ENCODE results near the gene TMEM239. TPM values are rescaled to one million over a fixed set of nuclear protein-coding genes. Genes with fewer than 3 reads are reported as not detected.
A peak's percentile ranks its signal among the peaks of the same experiment; 100 is the strongest.

The TMEM239 gene
- total RNA-seq, 2 experiments from 2014 or later, result not detected

DNA sequence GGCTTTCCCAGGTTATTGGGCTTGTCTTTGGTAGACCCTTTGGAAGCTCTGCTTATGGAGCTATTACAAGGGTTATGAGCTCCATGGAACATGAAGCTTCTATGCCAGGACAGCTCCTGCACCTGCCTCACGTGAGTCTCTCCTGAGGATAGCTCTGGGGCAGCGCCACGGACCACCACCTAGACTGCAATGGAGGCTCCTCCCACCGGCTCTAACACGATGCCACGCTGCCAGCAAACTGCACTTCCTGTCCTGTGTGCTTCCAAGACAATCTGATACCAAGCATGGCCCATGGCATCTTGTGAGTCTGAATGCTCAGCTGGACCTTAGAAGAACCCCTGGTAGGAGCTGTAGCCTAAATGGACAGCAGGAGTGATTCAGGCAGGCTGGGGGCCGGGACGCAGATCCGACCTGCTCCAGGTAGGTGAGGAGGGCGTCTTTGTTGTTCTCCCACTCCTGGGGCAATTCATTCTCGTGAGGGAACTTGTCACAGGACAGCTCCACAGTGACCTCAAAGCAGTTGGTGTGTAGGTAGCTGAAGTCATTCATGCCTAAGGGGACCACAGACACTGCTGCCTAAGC, 21.2 kb upstream of the TMEM239 start:
- Mint-ChIP-seq H3K9me3 (ENCODE audit: low read depth) (no peaks in the 10 kb centered on the region), H3K27ac (no peak overlapping the region), H3K36me3 (peaks cover 2% of the 10 kb centered on the region), H3K4me1 (peaks cover 9% of the 10 kb centered on the region), H3K4me3 (no peak overlapping the region), H3K27me3 (peaks cover 58% of the 10 kb centered on the region)
- CTCF ChIA-PET, result no interaction called here
- no peak for DNase-seq
- ATAC-seq, result no peak

DNA sequence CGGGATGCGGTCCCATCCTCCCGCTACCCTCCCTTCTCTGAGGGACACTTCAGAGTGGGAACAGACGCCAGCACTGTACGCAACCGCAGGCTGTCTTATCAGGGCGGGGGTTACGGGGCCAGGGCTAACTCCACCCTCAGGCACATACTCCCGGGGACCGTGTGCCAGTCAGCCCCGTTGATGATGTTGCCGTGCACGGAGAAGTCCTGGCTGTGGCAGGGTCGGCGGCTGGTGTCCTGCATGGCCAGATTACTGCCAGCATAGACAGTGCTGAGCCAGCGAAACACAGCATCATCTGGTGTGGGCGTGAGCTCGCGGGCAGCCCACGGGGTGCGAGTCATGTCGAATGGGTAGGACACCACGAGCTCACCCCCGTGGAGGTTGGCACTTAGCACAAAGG, 20.7 kb upstream of the TMEM239 start:
- Mint-ChIP-seq H3K36me3 (peaks cover 3% of the 10 kb centered on the region), H3K9me3 (ENCODE audit: low read depth) (no peaks in the 10 kb centered on the region), H3K27me3 (peaks cover 57% of the 10 kb centered on the region), H3K4me1 (peaks cover 11% of the 10 kb centered on the region), H3K27ac (no peak overlapping the region), H3K4me3 (no peak overlapping the region)
- CTCF ChIA-PET, result no interaction called here
- DNase-seq (no peak), ATAC-seq (no peak)

DNA sequence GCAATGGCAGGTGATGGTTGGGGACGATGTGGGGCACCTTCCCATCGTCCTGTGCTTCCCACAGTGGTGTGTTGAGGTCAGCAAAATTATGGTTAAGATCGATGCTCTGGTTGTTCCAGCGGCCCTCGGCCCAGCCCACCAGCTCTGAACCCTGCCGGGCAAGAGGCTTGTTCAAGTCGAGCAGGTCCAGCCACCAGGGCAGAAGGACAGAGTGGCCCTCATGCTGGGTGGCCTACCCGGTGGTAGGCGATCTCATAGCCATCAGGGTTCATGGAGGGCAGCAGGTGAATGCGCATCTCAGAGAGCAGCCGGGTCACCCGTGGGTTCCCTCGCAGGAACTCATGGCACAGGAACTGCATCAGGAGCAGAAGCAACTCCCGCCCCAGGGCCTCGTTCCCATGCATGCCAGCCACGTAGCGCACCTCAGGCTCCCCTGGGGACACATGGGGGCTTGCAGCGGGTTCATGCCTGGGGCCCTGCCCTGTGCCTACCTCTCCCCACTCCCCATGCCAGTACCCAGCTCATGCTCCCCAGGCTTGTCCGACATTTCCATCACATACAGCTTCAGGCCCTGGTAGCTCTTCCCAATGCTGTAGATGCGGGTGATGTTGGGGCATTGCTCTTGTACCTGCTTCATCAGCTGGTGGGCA, 20.0 kb upstream of the TMEM239 start:
- H3K36me3 Mint-ChIP-seq, result peaks cover 4% of the 10 kb centered on the region

DNA sequence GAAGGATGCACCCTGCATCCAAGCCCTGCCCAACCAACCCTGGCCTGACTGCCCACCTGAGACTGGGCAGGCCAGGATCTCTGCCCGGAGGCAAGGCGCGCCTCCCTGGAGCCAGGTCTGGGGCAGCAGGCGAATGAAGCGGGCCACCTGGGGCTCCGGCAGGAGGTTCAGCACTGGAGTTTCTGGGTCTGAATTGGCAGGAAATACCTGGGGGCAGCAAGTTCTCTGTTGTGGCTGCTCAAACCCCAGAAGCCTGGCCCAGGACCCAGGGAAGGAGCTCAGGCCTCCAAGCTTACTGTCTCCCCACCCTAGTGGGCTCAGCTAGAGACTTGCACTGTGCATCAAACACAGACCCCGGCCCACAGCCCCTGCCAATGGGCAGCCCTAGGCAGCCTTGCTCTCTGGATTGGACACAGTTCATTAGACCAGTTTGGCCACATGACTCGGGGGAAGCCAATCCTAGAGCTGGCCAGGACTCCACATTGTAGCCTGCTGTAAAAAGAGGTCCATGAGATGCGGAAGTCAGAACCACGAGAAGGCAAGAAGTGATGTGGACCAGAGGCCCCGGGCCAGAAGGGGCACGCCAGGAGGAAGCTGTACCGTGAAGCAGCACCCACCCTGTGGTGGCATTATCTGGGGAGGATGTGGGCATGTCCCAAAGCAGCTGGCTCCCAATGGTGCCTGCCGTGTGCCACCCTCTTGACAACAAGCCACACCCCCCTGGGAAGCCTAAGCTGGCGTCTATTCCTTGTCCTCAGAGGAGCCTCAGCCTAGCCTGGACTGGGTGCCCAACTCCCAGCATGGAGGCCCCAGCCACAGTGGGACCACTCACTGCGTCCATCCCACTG, 18.8 kb upstream of the TMEM239 start:
- ATAC-seq (no peak), DNase-seq (no peak)
- Mint-ChIP-seq H3K36me3 (peaks cover 5% of the 10 kb centered on the region), H3K4me3 (no peak overlapping the region), H3K4me1 (peaks cover 20% of the 10 kb centered on the region), H3K27me3 (peaks cover 55% of the 10 kb centered on the region), H3K9me3 (ENCODE audit: low read depth) (no peaks in the 10 kb centered on the region), H3K27ac (no peak overlapping the region)
- CTCF ChIA-PET, result no interaction called here

More for the DNA sequence above, 20.0 kb upstream of the TMEM239 start:
- H3K4me3 Mint-ChIP-seq, result no peak overlapping the region
- no peak for DNase-seq
- H3K4me1 Mint-ChIP-seq, result peaks cover 17% of the 10 kb centered on the region
- no peak overlapping the region for H3K27ac Mint-ChIP-seq
- peaks cover 58% of the 10 kb centered on the region for H3K27me3 Mint-ChIP-seq
- no peak for ATAC-seq
- CTCF ChIA-PET, result no interaction called here
- H3K9me3 Mint-ChIP-seq (ENCODE audit: low read depth), result no peaks in the 10 kb centered on the region

DNA sequence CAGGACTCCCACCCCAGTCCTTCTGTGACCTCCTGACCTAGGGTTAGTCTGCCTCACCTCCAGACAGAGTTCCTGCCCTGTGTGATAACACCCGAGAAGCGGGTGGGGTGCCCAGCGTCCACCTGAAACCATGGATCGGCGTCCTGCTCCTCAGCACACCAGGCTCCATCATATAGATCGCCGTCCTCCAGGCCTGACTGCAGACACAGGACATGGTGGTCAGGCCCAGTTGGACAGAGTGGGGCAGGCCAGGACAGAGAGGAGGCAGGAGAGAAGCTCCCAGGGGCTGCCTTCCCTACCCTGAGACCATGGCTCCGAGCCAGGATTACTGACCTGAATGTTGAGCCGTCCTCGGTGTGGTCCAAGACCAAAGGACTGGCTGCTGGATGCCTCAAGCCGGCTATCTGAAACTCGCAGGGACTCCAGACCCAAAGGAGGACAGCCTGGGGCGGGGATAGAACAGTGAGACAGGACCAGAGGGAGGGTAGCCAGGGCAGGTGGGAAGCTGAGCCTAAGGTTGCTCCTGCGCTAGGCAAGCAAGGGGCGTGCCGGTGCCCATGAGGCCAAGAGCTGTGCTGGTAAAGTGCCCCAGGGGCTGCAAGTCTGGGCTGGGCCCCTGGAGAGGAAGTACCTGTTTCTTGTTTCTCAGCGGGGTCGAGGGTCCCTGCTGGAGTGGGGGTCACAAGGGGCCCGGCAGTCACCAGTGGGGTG, 17.9 kb upstream of the TMEM239 start:
- ATAC-seq, result no peak
- Mint-ChIP-seq H3K9me3 (ENCODE audit: low read depth) (no peaks in the 10 kb centered on the region), H3K4me3 (no peak overlapping the region), H3K27ac (no peak overlapping the region), H3K4me1 (peaks cover 20% of the 10 kb centered on the region), H3K27me3 (peaks cover 53% of the 10 kb centered on the region), H3K36me3 (peaks cover 6% of the 10 kb centered on the region)
- CTCF ChIA-PET, result no interaction called here
- no peak for DNase-seq

DNA sequence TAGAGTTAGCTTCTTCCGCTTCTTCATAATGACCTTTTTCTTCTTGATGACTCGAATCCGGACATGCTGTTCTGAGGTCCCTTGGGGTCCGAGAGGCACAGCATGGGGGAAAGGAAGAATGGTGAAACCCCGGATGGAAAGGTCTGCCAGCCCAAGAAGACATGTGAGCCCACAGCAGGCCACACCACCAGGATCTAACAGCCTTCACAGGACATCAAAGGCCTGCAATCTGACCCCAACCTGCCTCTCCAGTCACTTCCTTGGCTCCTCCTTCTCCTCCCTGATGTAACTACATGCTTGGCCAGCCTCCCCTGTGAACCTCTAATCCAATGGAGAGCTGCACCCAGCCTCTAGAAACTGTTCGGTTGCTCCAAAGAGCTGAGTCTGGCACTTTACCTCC, 17.4 kb upstream of the TMEM239 start:
- no peak for DNase-seq
- Mint-ChIP-seq H3K4me1 (peaks cover 20% of the 10 kb centered on the region), H3K36me3 (peaks cover 6% of the 10 kb centered on the region), H3K4me3 (no peak overlapping the region), H3K27ac (no peak overlapping the region), H3K27me3 (peaks cover 52% of the 10 kb centered on the region), H3K9me3 (ENCODE audit: low read depth) (no peaks in the 10 kb centered on the region)
- no peak for ATAC-seq
- CTCF ChIA-PET, result interaction anchor here (1.1 kb wide), 1 partner anchor 43 kb away, joined by 3 read pairs; no protein-coding TSS in a partner anchor

DNA sequence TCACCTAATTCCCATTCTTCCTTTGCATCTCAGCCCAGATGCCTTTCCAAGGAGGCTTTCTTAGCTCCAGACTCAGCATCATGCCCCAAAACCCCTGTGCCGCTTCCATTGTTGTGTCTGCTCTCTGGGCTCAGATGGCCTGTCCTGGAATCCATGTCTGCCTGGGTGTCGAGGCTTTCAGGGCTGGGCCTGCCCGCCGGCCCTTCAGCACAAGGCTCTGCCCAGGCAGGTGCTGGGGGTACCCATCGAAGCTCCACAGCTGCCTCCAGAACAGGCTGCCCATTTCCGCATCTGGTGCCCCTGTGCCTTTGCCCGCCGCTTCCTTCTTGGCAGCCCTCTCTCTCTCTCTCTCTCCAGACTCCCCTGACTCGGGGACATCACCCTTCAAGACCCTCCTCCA, 16.9 kb upstream of the TMEM239 start:
- H3K4me3 Mint-ChIP-seq, result peak overlapping the region; percentile 70
- no peak overlapping the region for H3K27ac Mint-ChIP-seq
- ATAC-seq, result no peak
- peaks cover 6% of the 10 kb centered on the region for H3K36me3 Mint-ChIP-seq
- CTCF ChIA-PET, result interaction anchor here (1.1 kb wide), 1 partner anchor 44 kb away, joined by 3 read pairs; no protein-coding TSS in a partner anchor
- H3K27me3 Mint-ChIP-seq, result peaks cover 56% of the 10 kb centered on the region
- peaks cover 20% of the 10 kb centered on the region for H3K4me1 Mint-ChIP-seq
- H3K9me3 Mint-ChIP-seq (ENCODE audit: low read depth), result no peaks in the 10 kb centered on the region
- DNase-seq, result no peak

DNA sequence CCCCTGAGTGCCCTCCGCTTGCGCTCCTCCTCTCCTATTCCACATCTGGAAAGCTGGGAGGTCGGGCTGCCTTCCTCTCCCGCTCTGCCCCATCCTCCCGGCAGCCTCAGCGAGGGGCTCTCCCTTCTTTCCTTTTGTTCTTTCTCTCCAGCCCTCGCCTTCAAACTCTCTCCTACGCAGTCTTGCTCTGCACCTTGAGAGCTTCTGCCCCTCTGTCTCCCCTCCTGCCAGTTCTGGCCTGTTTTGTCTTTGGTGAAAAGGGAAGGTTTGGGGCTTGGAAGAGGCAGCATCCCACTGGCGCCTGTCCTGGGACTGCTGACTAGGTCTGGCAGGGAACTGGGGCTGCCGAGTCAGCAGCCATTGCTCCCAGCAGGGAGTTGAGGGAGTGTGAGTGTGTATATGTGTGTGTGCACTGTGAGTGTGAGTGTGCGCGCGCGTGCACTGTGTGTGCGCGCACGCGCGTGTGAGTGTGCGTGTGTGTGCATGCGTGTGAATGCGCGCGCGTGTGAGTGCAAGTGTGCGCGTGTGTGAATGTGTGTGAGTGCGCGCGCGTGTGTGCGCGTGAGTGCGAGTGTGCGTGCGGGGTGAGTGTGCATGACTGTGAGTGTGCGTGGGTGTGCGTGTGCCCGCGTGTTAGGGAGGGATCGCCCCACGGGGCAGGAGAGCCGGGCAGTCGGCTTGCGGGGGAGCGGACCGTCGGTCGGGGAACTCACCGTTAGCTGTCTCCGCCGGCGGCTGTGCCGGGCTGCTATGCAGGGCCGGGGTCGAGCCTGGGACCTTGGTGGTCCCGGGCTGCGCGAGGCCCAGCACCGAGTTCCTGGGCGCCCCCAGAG, 16.3 kb upstream of the TMEM239 start:
- DNase-seq, result no peak
- CTCF ChIA-PET, result interaction anchor here (1.1 to 1.8 kb wide), 2 partner anchors 44 to 47 kb away, joined by 3 to 9 read pairs; no protein-coding TSS in a partner anchor
- Mint-ChIP-seq H3K9me3 (ENCODE audit: low read depth) (no peaks in the 10 kb centered on the region), H3K27ac (no peak overlapping the region), H3K27me3 (peaks cover 58% of the 10 kb centered on the region), H3K4me1 (peaks cover 20% of the 10 kb centered on the region), H3K4me3 (peak overlapping the region; percentile 70), H3K36me3 (peaks cover 6% of the 10 kb centered on the region)
- ATAC-seq, result peak; percentile 17

DNA sequence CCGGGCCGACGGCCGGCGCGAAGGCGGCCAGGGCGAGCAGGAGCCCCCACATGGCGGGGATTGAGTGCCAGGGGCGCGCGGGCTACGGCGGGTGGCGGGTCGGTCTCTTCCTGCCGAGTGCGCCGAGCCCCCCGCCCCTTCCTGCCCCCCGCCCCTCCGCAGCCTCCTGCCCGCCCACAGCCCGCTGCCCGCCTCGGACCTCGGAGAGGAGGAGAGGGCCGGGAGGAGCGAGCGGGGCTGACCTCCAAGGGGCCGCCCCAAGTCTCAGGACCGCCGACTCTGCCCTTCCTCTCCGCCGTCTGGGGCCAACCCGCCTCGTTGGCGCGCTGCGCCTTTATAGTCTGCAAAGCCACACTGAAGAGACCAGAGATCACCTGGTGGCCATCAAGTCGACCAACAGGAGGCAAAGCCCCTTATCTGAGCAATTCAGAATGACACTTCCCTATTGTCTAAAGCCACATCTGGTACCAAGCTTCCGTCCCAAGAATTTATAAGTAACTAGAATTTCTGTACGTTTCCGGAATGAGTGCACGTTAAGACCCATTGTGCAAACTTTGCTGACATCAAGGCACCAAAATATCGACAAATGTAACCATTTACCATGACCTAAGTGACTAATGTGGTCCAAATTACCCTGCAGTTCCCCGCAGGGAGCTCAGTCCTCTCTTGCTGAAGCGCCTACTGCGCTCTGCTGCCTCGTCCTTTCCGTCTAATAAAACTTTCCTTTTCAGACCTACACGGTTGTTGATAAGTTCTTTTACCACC, 15.5 kb upstream of the TMEM239 start, which contains the start of gene CPXM1:
TSS of gene CPXM1 (minus strand) at position 107 of the 765 bp plus-strand sequence. CDS start at position 52, 55 bp downstream.
- Mint-ChIP-seq H3K36me3 (peaks cover 6% of the 10 kb centered on the region), H3K27ac (no peak within 1 kb of the TSS), H3K9me3 (ENCODE audit: low read depth) (no peaks in the 10 kb centered on the region), H3K27me3 (peaks cover 66% of the 10 kb centered on the region), H3K4me1 (peaks cover 20% of the 10 kb centered on the region), H3K4me3 (peak within 1 kb of the TSS; percentile 70)
- CTCF ChIA-PET, result interaction anchor here (0.5 to 1.8 kb wide), 3 partner anchors 30 to 56 kb away, joined by 3 to 9 read pairs (median 3); no protein-coding TSS in a partner anchor
- ATAC-seq (peak; percentile 59), DNase-seq (no peak)

DNA sequence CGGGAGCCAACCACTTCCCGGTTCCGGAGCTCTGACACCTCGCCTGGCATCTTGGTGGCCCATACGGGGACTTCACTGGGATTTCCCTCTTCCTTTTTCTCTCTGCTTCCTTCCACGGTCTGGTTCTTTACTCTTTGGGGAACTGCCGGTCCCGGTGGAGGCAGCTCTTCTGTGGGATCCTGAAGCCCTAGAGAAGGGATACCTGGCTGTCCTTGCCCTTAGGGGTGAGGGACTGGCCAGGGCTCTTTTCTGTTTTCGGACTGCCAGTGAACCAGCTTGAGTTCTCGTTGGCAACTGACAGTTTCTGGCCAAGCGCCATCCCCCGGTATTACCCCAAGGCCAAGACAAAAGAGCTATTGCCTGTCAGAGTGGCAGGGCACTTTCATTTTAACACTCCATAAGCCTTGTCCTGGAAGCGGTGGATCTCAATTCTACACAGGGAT, 14.9 kb upstream of the TMEM239 start:
- DNase-seq (no peak), ATAC-seq (no peak)
- CTCF ChIA-PET, result interaction anchor here (0.5 to 1.8 kb wide), 3 partner anchors 30 to 57 kb away, joined by 3 to 9 read pairs (median 3); no protein-coding TSS in a partner anchor
- peaks cover 6% of the 10 kb centered on the region for H3K36me3 Mint-ChIP-seq
- no peak overlapping the region for H3K27ac Mint-ChIP-seq
- no peaks in the 10 kb centered on the region for H3K9me3 Mint-ChIP-seq (ENCODE audit: low read depth)
- peaks cover 20% of the 10 kb centered on the region for H3K4me1 Mint-ChIP-seq
- peak overlapping the region; percentile 42 for H3K4me3 Mint-ChIP-seq
- peaks cover 72% of the 10 kb centered on the region for H3K27me3 Mint-ChIP-seq

DNA sequence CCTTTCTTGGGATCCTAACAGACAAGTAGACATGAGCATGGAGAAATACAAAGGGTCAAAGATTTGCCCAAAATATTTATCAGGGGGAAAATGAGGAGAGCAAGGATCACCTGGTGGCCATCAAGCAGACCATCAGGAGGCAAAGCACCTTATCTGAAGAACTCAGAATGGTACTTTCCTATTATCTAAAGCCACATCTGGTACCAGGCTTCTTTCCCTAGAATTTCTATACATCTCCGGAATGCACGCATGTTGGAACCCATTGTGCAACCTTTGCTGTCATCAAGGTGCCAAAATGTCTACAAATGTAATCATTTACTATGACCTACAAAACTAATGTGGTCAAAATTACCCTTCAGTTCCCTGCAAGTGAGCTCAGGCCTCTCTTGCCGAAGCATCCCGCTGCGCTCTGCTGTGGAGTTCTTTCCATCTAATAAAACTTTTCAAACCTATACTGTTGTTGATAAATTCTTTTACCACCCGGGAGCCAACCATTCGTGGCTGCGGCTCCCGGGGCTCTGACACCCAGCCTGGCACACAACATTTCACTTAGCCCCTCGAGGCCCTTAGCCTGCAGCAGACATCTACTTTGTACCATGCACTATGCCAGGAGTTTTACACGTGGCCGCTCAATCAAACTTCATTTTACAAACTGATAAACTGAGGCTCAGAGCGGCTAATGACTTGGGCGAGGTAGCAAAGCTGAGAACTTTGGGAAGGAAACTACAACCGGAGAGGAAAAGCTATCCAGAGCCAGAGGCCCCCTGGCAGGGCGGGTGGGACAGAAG, 11.9 kb upstream of the TMEM239 start:
- Mint-ChIP-seq H3K9me3 (ENCODE audit: low read depth) (no peaks in the 10 kb centered on the region), H3K27me3 (peaks cover 79% of the 10 kb centered on the region), H3K36me3 (peaks cover 6% of the 10 kb centered on the region), H3K27ac (no peak overlapping the region), H3K4me3 (no peak overlapping the region), H3K4me1 (peaks cover 16% of the 10 kb centered on the region)
- DNase-seq, result no peak
- ATAC-seq, result no peak
- CTCF ChIA-PET, result no interaction called here
